ENCODE data around the gene AK2.

Gene AK2

DNA sequence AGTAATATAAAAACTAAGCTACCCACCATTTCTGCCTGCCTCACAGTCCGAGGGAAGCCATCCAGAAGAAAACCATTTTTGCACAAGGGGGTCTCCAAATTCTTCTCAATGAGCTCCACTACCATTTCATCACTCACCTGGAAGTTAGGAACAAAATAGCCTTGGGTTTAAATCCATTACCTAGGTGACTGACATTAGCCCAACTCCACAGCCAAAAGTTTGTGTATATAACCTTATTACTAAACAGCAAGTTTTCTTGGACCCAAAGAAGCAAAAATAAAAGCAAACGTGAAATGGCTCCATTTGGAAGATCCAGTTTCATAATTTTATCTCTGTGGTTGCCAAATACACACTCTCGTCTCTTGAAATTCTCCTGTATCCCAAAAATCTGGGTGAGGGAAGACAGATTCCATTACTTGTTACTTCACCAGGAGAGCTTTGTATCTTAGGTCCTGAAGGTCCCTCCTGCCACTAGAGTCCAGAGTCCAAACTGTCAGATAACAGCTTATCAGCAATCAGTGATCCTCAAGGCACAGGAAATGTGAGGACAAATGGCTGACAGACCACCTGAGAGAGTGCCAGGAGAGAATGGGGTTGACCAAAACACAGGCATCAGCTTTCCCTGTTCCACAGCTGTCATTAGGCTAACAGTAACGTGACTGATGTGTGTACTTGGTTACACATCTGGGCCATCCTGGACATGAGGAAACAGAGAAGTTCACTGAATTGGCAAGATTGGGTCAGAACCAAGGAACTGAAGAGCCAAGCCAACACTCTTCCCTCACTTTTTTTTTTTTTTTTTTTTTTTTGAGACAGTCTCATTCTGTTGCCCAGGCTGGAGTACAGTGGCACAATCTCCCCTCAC, 14.9 kb downstream of the AK2 start:
- no peak for DNase-seq

DNA sequence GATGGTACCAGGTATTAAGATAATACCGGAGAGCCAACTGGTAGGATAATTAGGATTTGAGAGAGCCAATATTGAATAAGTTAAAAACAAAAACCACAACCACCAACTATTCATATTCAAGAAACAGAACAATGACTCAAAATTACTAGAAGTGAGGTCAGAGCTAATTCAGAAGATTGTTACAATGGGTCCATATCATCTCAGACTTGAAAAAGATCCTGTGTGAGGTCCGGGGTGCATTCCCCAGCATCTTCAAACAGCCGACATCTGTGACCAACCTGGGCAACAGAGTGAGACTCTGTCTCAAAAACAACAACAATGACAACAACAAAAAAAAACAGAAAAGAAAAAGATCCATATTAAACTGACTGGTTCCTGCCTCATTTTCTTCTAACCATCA, 18.6 kb downstream of the AK2 start:
- no peak for DNase-seq

DNA sequence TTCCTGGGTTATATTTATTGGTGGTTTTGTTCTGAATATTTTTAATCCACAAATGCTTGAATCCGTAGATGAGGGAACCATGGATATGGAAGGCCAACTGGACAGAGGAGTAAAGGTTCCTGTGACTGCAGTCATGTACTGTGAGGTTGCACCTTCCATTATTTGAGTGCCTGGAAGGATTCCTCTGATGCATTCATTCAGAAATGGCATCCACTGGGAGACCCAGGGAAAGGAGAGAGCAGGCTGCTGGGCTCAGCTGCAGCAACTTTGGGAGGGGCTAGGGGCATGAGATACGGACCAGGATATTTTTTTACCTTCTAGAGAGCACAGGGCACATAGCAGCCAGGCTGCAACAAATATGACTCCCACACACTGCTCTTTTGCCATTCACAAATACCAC, 19.5 kb downstream of the AK2 start:
- no peak for DNase-seq

DNA sequence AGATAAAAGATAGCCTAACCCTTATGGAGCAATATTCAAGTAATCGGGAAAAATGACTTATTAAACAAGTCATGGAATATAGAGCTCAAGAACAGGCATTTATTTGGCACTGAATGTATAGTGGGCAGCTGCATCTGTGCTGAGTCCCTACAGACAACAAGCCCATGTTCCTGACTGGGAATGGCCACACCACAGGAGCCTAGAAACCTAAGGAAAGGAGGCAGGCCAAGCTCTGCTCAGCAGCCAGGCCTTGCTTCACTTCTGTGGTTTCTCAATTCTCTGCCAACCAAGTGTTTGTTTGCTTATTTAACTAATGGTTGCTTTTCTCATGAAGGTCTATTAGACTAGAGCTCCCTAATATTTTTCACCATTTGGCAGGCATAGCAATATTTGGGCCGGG, 21.5 kb downstream of the AK2 start:
- DNase-seq = no peak

- no peak for DNase-seq
Measured at GRCh38 chr1:33014464-33015163, 22.1 kb downstream of the AK2 start.

- no peak for DNase-seq
Measured at GRCh38 chr1:33013791-33014190, 22.9 kb downstream of the AK2 start.

GRCh38 chr1:33012165-33012564, 24.5 kb downstream of the AK2 start:
- DNase-seq = no peak

DNA sequence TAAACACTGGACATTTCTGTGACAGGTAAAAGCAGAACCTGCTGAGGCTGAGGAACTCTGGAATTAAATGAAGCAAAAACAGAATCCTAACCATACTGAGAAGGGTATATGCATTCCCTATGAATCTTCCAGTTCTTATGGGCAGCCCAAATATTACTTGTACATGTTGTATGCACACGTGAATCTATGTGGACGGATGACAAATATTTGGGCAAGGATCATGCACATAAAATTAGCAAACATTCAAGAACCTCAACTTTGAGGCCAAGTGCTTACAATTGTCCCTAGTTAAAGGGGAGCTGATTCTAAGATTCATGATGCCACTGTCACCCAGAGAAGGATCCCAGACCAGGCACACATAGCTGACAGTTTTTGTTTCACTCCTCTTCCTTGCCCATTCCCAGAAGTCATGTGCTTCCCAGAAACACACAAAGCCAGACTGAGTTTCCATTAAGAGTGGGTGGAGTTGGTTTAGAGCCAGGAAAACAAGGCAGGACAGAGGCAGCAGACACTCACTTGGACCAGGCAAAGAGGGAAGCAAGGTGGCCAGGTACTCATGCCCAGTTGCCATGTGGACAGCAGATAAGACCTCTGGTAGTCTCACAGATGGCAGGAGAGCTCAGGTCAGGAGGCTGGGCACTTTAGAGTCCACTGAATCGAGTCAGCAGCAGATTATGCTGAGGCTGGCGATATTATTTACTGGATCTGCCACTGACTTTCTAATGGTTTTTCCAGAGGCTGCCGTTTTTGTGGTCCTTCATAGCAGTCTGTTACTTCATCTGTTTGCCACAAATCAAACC, 25.6 kb downstream of the AK2 start:
- DNase-seq = no peak

GRCh38 chr1:33009561-33009960, 27.1 kb downstream of the AK2 start:
- no peak for DNase-seq

GRCh38 chr1:33008051-33008914, 28.4 kb downstream of the AK2 start:
- peak; percentile 47 for DNase-seq

- peak; percentile 64 for DNase-seq
Measured at GRCh38 chr1:33007190-33008050, 29.3 kb downstream of the AK2 start.

DNA sequence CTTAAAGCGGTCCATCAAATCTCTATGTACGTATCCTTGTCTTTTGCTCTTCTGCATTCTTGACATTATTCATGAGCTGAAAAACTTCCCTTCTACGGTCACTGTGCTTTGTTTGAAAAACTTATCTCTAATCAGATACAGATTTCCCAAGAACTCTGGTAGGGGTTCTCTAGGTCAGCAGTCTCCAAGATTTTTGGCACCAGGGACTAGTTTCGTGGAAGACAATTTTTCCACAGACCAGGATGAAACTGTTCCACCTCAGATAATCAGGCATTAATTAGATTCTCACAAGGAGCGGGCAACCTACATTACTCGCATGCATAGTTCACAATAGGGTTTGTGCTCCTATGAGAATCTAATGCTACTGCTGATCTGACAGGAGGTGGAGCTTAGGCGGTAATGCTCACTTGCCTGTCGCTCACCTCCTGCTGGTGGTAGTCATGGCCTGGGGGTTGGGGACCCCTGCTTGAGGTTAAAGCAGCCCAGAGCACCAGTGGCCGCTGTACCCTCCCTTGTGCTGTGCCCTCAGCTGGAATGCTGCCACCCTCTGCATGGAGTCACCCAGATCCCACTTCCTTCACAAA, 30.8 kb downstream of the AK2 start:
- no peak for DNase-seq

DNA sequence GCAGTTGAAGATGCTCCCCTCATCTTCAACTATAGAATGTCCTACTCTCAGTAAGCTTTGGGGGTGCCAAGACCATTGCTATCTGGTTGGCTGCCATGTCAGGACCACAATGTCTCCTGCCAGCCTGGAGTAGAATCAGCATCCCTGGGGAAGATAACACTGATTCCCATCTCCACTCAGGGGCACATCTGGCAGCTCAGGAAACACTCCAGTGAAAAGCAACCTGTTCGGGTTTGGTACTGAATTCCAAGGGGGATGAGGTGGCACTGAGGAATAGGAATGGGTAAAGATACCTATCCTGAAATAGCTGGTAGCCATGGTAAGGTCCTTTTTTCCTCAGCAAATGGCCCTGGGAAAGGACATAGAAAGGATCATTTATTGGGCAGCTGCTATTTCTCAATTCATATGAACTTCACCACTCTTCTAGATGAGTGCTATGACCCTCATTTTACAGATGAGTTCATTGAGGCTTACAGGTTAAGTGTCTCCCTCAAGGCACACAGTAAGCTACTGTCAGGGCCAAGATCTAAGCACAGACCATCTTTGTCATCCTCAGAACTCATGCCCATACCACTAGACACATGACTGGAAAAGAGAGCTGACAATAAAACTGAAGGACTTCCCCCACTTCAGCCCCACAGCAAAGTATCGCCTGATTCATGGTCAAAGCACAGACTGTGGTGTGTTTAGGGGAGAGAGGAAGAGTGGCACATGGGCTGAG, 31.4 kb downstream of the AK2 start:
- no peak for DNase-seq

GRCh38 chr1:33004613-33005012, 32.1 kb downstream of the AK2 start:
- no peak for DNase-seq

DNA sequence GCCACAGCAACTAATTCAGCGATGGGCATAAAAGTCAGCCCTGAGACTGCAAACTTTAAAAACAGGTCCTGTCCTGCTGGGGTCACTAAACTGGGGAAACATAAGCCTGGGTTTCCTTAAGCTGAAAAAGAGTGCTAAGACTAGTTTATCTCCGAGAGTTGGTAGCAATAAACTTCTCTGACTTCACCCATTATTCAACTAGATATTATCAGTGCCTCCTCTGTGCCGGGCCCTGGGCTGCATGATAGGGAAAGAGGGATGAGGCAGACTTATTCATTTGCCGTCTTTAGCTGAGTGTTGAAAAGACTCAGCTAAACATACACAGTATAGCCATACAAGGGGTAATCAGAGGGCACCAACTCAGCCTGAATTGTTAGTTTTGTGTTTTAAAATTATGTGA, 33.0 kb downstream of the AK2 start:
- DNase-seq = no peak

DNA sequence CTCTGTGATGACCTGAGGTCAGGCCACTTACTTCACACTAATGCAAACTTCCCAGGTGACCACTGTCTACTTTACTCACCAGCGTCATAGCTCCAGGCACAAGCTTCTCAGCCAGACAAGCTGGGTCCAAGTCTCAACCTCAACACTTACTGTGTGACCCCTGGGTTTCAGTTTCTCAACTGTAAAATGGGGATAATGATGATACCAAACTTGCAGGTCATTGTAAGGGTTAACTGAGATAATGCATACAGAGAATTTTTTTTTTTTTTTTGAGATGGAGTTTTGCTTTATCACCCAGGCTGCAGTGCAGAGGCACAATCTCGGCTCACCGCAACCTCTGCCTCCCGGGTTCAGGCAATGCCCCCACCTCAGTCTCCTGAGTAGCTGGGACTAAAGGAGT, 34.7 kb downstream of the AK2 start:
- no peak for DNase-seq

GRCh38 chr1:33001282-33001681, 35.4 kb downstream of the AK2 start:
- DNase-seq = no peak

DNA sequence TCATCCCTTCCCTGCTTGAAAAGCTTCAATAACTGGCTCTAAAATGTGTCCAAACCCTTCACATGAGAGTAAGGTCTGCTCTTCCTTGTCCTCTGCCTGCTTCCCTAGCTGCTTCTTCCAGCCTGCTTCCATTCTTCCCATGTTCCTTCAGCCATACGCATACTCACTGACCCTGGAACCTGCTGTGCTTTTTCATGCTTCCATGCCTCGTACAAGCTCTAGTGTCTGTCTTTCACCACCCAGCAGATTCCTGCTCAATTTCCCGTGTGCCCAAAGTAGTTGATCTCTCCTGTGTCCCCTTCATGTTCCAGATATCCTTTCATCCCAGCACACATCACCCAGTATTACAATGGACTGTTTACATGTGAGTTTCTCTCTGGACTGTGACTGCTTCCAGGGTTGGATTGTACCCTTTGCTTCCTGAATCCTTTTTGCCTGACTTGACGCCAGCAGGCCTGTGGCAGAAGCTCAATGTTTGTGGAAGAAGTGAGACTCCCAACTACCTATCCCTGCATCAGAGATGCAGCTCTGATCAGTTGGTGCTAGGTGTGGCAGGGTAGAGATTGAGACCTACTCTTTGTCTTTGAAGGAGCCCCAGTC, 36.2 kb downstream of the AK2 start:
- no peak for DNase-seq

- DNase-seq = no peak
Measured at GRCh38 chr1:32998997-32999396, 37.7 kb downstream of the AK2 start.

DNA sequence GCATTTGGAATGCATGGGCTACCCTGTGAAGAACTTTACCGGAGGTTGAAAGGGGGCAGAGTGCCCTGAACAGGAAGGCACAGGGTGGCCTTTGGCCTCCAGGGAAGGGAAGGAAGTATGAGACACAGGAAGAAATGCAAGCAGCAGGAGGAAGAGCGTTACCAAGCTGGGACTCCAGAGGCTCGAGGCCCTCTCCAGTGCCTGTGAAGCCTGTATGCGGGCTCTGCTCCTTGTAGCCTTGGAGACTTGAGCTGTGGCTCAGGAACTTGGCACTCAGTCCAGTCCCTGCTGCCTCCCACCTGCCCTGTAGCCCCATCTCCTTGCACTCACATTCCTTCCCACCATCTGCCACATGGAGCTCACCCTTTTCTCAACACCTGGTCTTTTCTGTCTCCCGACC, 38.6 kb downstream of the AK2 start:
- no peak for DNase-seq

All from NCI-H187 treated with DMSO at 0.1 percent for 48 hours (cell line).